Fibroblast of lung (primary cell): Measurements from ENCODE around the gene SAA1. TPM values are rescaled to one million over a fixed set of nuclear protein-coding genes. Genes with fewer than 3 reads are reported as not detected.
"Not testable (repeated sequence)": the region's sequence is repeated elsewhere in the genome, so short reads cannot be mapped to it uniquely, and the experiment has no call there.

Source experiments
- DNase-seq, 2 donors: peaks; one replicate each; pipeline versions ENCODE4 v3.0.0 to v3.0.0-alpha.2; 2010; ENCODE audit warnings: low read depth in 2 of 2
- H2AFZ ChIP-seq: 2 replicates; pipeline ENCODE4 v1.5.1; 2012; ENCODE audit warnings: low read length, control low read depth, inconsistent platforms
- H3K27ac ChIP-seq: 2 replicates; pipeline ENCODE4 v1.5.1; 2011; ENCODE audit warnings: low read length, control low read depth; ENCODE audit not compliant: insufficient read depth
- H3K27me3 ChIP-seq: 2 replicates; pipeline ENCODE4 v1.5.1; 2011; ENCODE audit warnings: mild to moderate bottlenecking, low read length; ENCODE audit not compliant: control insufficient read depth, insufficient read depth
- H3K36me3 ChIP-seq: 2 replicates; pipeline ENCODE4 v1.5.1; 2011; ENCODE audit warnings: low read length; ENCODE audit not compliant: control insufficient read depth, insufficient read depth
- H3K4me1 ChIP-seq: 2 replicates; pipeline ENCODE4 v1.5.1; 2011; ENCODE audit warnings: low read length; ENCODE audit not compliant: control insufficient read depth, insufficient read depth; ENCODE audit errors: extremely low read depth
- H3K4me2 ChIP-seq: 2 replicates; pipeline ENCODE4 v1.5.1; 2011; ENCODE audit warnings: low read length, control low read depth; ENCODE audit not compliant: insufficient read depth; ENCODE audit errors: extremely low read depth
- H3K4me3 ChIP-seq, 4 experiments: fragments of 200-600 bp in 1 of 4; sonication (generic) in 1 of 4; replicated peaks in 1 of 4; 2 replicates each; pipeline ENCODE4 v1.5.1; 2011 to 2016; ENCODE audit warnings: low read length in 4 of 4, low read depth in 3 of 4, mild to moderate bottlenecking in 3 of 4, control low read depth in 2 of 4, inconsistent platforms in 1 of 4, mixed read lengths in 1 of 4; ENCODE audit not compliant: insufficient read depth in 1 of 4; ENCODE audit errors: control extremely low read depth in 1 of 4
- H3K79me2 ChIP-seq: 2 replicates; pipeline ENCODE4 v1.5.1; 2012; ENCODE audit warnings: mild to moderate bottlenecking, low read length, inconsistent platforms; ENCODE audit not compliant: control insufficient read depth, insufficient read depth
- H3K9ac ChIP-seq: 2 replicates; pipeline ENCODE4 v1.5.1; 2011; ENCODE audit warnings: mild to moderate bottlenecking, low read length, control low read depth; ENCODE audit not compliant: insufficient read depth
- H3K9me3 ChIP-seq: 2 replicates; pipeline ENCODE4 v1.5.1; 2012; ENCODE audit warnings: low read depth, low read length; ENCODE audit not compliant: control insufficient read depth, insufficient read depth
- H4K20me1 ChIP-seq: 2 replicates; pipeline ENCODE4 v1.5.1; 2011; ENCODE audit warnings: low read length; ENCODE audit not compliant: control insufficient read depth, insufficient read depth; ENCODE audit errors: extremely low read depth
- EZH2 ChIP-seq: IDR thresholded peaks from 2 replicates; pipeline ENCODE4 v1.5.1; 2012; ENCODE audit warnings: low read length, control low read depth, mild to moderate bottlenecking; ENCODE audit errors: missing control alignments
- polyA plus RNA-seq, 2 donors: library from polyadenylated mRNA; depleted of rRNA in 1 of 2; stranded (reverse) in 1 of 2; unstranded in 1 of 2; fragments of >200 nt; gene quantifications; 2 replicates each; pipeline ENCODE4 v1.2.1, GENCODE V29; 2011 to 2012; ENCODE audit warnings: missing spikeins in 1 of 2
- total RNA-seq: library from RNA; depleted of rRNA; stranded (reverse); fragments of >200 nt; gene quantifications from 2 replicates; pipeline ENCODE4 v1.2.1, GENCODE V29; 2014
- TF ChIP-seq, protein P1 (sequence below), 2 donors: IDR thresholded peaks in 1 of 2; conservative IDR thresholded peaks in 1 of 2; 1 replicate in 1 of 2; 2 replicates in 1 of 2; pipeline ENCODE4 v1.5.1; 2011 to 2012; ENCODE audit warnings: low read length in 2 of 2, control low read depth in 1 of 2, inconsistent platforms in 1 of 2, low read depth in 1 of 2, mild to moderate bottlenecking in 1 of 2

The SAA1 gene
- total and polyA plus RNA-seq, 2 donors (not counting 1 experiment from before 2014, with no cell fraction given) = not detected

DNA sequence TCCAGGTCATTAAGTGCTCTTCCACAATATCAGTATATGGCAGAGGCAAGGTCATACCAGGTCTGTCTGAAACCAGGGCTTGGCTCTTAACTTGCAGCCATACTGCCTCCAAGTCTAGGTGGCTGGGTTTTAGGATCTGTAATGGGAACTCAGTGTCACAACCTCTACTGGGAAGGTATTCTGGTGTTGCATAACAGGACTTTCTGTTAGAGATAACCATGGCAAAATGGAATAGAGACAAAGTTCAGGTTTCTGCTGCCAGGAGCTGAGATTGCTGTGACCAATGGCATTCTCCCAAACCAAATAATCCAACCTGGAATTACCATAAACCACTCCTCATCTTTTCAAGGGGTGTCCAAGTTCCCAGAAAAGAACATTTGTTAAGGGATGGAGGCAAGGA is 6.8 kb upstream of the SAA1 start:
- Histone ChIP-seq H3K27ac (no peak overlapping the region), H3K9me3 (no peaks in the 10 kb centered on the region), H3K4me2 (no peak overlapping the region), H4K20me1 (no peaks in the 10 kb centered on the region), H3K36me3 (no peaks in the 10 kb centered on the region), H3K27me3 (peaks cover 2% of the 10 kb centered on the region), H3K79me2 (no peaks in the 10 kb centered on the region), H3K4me1 (no peaks in the 10 kb centered on the region), H2AFZ (no peak overlapping the region), H3K4me3 (no peak overlapping the region), H3K9ac (no peak overlapping the region)
- no peak for TF ChIP-seq EZH2
- TF ChIP-seq, protein P1, sequence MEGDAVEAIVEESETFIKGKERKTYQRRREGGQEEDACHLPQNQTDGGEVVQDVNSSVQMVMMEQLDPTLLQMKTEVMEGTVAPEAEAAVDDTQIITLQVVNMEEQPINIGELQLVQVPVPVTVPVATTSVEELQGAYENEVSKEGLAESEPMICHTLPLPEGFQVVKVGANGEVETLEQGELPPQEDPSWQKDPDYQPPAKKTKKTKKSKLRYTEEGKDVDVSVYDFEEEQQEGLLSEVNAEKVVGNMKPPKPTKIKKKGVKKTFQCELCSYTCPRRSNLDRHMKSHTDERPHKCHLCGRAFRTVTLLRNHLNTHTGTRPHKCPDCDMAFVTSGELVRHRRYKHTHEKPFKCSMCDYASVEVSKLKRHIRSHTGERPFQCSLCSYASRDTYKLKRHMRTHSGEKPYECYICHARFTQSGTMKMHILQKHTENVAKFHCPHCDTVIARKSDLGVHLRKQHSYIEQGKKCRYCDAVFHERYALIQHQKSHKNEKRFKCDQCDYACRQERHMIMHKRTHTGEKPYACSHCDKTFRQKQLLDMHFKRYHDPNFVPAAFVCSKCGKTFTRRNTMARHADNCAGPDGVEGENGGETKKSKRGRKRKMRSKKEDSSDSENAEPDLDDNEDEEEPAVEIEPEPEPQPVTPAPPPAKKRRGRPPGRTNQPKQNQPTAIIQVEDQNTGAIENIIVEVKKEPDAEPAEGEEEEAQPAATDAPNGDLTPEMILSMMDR (conservative IDR thresholded peaks at IDR 0.05 in 1 of 2, IDR thresholded peaks at IDR 0.05 in 1 of 2; ENCODE audit: low read depth in 1 of 2, low read length in 2 of 2) = no peak
- DNase-seq = no peak

DNA sequence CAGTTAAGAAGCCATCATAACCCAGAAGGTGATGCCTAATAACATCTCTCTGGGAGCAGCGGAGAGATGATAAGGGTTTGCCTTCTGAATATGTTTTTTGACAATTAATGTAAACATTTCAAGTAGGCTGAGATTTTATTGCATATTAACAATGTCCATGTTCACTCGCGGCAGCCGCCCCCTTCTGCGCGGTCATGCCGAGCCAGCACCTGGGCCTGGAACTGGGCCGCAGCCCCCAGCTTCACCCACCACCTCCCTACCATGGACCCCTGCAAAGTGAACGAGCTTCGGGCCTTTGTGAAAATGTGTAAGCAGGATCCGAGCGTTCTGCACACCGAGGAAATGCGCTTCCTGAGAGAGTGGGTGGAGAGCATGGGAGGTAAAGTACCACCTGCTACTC is 4.3 kb upstream of the SAA1 start:
- H3K27me3 ChIP-seq = peaks cover 2% of the 10 kb centered on the region
- H2AFZ ChIP-seq = no peak overlapping the region
- H3K9me3 ChIP-seq = no peaks in the 10 kb centered on the region
- no peaks in the 10 kb centered on the region for H3K79me2 ChIP-seq
- no peaks in the 10 kb centered on the region for H3K36me3 ChIP-seq
- H3K4me2 ChIP-seq = no peak overlapping the region
- TF ChIP-seq, protein P1 (conservative IDR thresholded peaks at IDR 0.05 in 1 of 2, IDR thresholded peaks at IDR 0.05 in 1 of 2; ENCODE audit: low read depth in 1 of 2, low read length in 2 of 2) = no peak
- TF ChIP-seq EZH2 = no peak
- H4K20me1 ChIP-seq = no peaks in the 10 kb centered on the region
- DNase-seq = no peak
- H3K4me1 ChIP-seq = no peaks in the 10 kb centered on the region
- H3K9ac ChIP-seq = no peak overlapping the region
- H3K4me3 ChIP-seq = no peak overlapping the region
- no peak overlapping the region for H3K27ac ChIP-seq

- H3K4me1 ChIP-seq, H3K79me2 ChIP-seq, H3K4me3 ChIP-seq, H2AFZ ChIP-seq, H3K9me3 ChIP-seq, H3K36me3 ChIP-seq, H4K20me1 ChIP-seq, H3K9ac ChIP-seq, H3K4me2 ChIP-seq, H3K27me3 ChIP-seq, H3K27ac ChIP-seq: not testable (repeated sequence)
- peak in 1 of 2 donors; percentile 25 for DNase-seq
These were observed 3.2 kb upstream of the SAA1 start for GRCh38 chr11:18262681-18263350.
